Left renal cortex interstitium (tissue), 4 donors: ENCODE results near the gene UBA6. TPM values are rescaled to one million over a fixed set of nuclear protein-coding genes. Genes with fewer than 3 reads are reported as not detected.
"Not testable (repeated sequence)": the region's sequence is repeated elsewhere in the genome, so short reads cannot be mapped to it uniquely, and the experiment has no call there.

Experiments
- DNase-seq, 4 donors: peaks; one replicate each; pipeline ENCODE4 v3.0.0-alpha.2; 2013; ENCODE audit warnings: low read depth in 4 of 4, low spot score in 2 of 4, missing footprints in 1 of 4
- polyA plus RNA-seq, 4 donors: library from polyadenylated mRNA; unstranded; fragments of 120-200 nt; gene quantifications; one replicate each; pipeline ENCODE4 v1.2.1, GENCODE V29; 2013; ENCODE audit not compliant: insufficient read length in 4 of 4

UBA6 gene
- polyA plus RNA-seq, 4 donors: 40.9 to 72.5 (median 55.8) TPM

- DNase-seq: no peak
These were observed 22.3 kb downstream of the UBA6 start for GRCh38 chr4:67678612-67679011.

GRCh38 chr4:67674098-67674497 lies 26.9 kb downstream of the UBA6 start:
- DNase-seq: no peak

- no peak for DNase-seq
These were observed 32.6 kb downstream of the UBA6 start for GRCh38 chr4:67668315-67668714.

- no peak for DNase-seq
These were observed 40.5 kb downstream of the UBA6 start for GRCh38 chr4:67660418-67660817.

- no peak for DNase-seq
These were observed 41.9 kb downstream of the UBA6 start for GRCh38 chr4:67659065-67659464.

- no peak for DNase-seq
These were observed 42.7 kb downstream of the UBA6 start for GRCh38 chr4:67658302-67658701.

GRCh38 chr4:67651536-67651935 lies 49.4 kb downstream of the UBA6 start:
- no peak for DNase-seq

- DNase-seq: no peak
These were observed 62.8 kb downstream of the UBA6 start for GRCh38 chr4:67638136-67638535.

- not testable (repeated sequence) for DNase-seq
These were observed 64.0 kb downstream of the UBA6 start for GRCh38 chr4:67636978-67637377.

GRCh38 chr4:67635331-67635730 lies 65.6 kb downstream of the UBA6 start:
- DNase-seq: no peak

- no peak for DNase-seq
These were observed 66.2 kb downstream of the UBA6 start for GRCh38 chr4:67634741-67635140.

- DNase-seq: no peak
These were observed 68.5 kb downstream of the UBA6 start for GRCh38 chr4:67632492-67632891.

- no peak for DNase-seq
These were observed 76.0 kb downstream of the UBA6 start for GRCh38 chr4:67624939-67625338.

GRCh38 chr4:67616478-67616877 lies 84.5 kb downstream of the UBA6 start:
- no peak for DNase-seq

- DNase-seq: no peak
These were observed 85.8 kb downstream of the UBA6 start for GRCh38 chr4:67615119-67615518.

- no peak for DNase-seq
These were observed 86.8 kb downstream of the UBA6 start for GRCh38 chr4:67614186-67614585.

- no peak for DNase-seq
These were observed 92.9 kb downstream of the UBA6 start for GRCh38 chr4:67608027-67608426.

GRCh38 chr4:67604749-67605148 lies 96.2 kb downstream of the UBA6 start:
- DNase-seq: no peak

GRCh38 chr4:67604029-67604381 lies 97.0 kb downstream of the UBA6 start:
- DNase-seq: no peak

- DNase-seq: no peak
These were observed 97.5 kb downstream of the UBA6 start for GRCh38 chr4:67603310-67604028.

- no peak for DNase-seq
These were observed 107.2 kb downstream of the UBA6 start for GRCh38 chr4:67593741-67594175.

- DNase-seq: no peak
These were observed 113.8 kb downstream of the UBA6 start for GRCh38 chr4:67587156-67587555.

GRCh38 chr4:67584496-67584895 lies 116.5 kb downstream of the UBA6 start:
- no peak for DNase-seq
